CD8-positive, alpha-beta memory T cell (primary cell): ENCODE data around the gene DIAPH2. TPM values are rescaled to one million over a fixed set of nuclear protein-coding genes. Genes with fewer than 3 reads are reported as not detected.

Source experiments
- CTCF ChIA-PET: fragments of 350-600 bp; sonication (Branson Sonifier 250); formaldehyde crosslinking; loops from one replicate; lab custom pipeline; 2021; ENCODE audit warnings: antibody characterized with exemption; lab: Charles Lee
- POLR2A ChIA-PET: fragments of 350-600 bp; sonication (Branson Sonifier 250); formaldehyde crosslinking; loops from one replicate; lab custom pipeline; 2021; ENCODE audit warnings: antibody characterized with exemption; lab: Charles Lee
- DNase-seq, 5 donors: peaks; one replicate each; pipeline versions ENCODE4 v3.0.0 to v3.0.0-alpha.2; 2020 to 2022; ENCODE audit warnings: mixed read lengths in 1 of 5
- H3K27ac ChIP-seq: one replicate; pipeline ENCODE4 v1.7.0; 2013; ENCODE audit warnings: low read depth, mild to moderate bottlenecking, low read length, moderate library complexity
- H3K27me3 ChIP-seq: 2 replicates; pipeline ENCODE4 v1.7.0; 2013; ENCODE audit warnings: low read length, mild to moderate bottlenecking; ENCODE audit not compliant: insufficient read depth, poor library complexity, severe bottlenecking
- H3K36me3 ChIP-seq: 2 replicates; pipeline ENCODE4 v1.7.0; 2013; ENCODE audit warnings: mild to moderate bottlenecking, low read length, moderate library complexity; ENCODE audit not compliant: insufficient read depth
- H3K4me1 ChIP-seq: 2 replicates; pipeline ENCODE4 v1.7.0; 2013; ENCODE audit warnings: mild to moderate bottlenecking, low read length, moderate library complexity; ENCODE audit not compliant: insufficient read depth
- H3K4me3 ChIP-seq: 2 replicates; pipeline ENCODE4 v1.7.0; 2013; ENCODE audit warnings: mild to moderate bottlenecking, low read length
- H3K9me3 ChIP-seq: 2 replicates; pipeline ENCODE4 v1.7.0; 2013; ENCODE audit warnings: mild to moderate bottlenecking, low read length
- H3K27ac Mint-ChIP-seq, 8 donors: one replicate each; pipeline ENCODE4 v1.8.0; 2020 to 2021; ENCODE audit warnings: mixed read lengths in 8 of 8, mild to moderate bottlenecking in 6 of 8, inconsistent platforms in 3 of 8, moderate library complexity in 3 of 8
- H3K27me3 Mint-ChIP-seq, 2 donors: one replicate each; pipeline ENCODE4 v1.8.0; 2020 to 2021; ENCODE audit warnings: mixed read lengths in 2 of 2, mild to moderate bottlenecking in 1 of 2, moderate library complexity in 1 of 2
- H3K36me3 Mint-ChIP-seq, 3 donors: one replicate each; pipeline ENCODE4 v1.8.0; 2020 to 2021; ENCODE audit warnings: mixed read lengths in 3 of 3, inconsistent platforms in 1 of 3, mild to moderate bottlenecking in 1 of 3
- H3K4me1 Mint-ChIP-seq, 3 donors: one replicate each; pipeline ENCODE4 v1.8.0; 2020 to 2021; ENCODE audit warnings: mixed read lengths in 3 of 3, inconsistent platforms in 1 of 3, mild to moderate bottlenecking in 1 of 3
- H3K4me3 Mint-ChIP-seq, 7 donors: one replicate each; pipeline ENCODE4 v1.8.0; 2020 to 2021; ENCODE audit warnings: mixed read lengths in 7 of 7, mild to moderate bottlenecking in 6 of 7, moderate library complexity in 4 of 7, inconsistent platforms in 2 of 7
- H3K9me3 Mint-ChIP-seq, 5 donors: one replicate each; pipeline ENCODE4 v1.8.0; 2020 to 2022; ENCODE audit warnings: mixed read lengths in 5 of 5, mild to moderate bottlenecking in 3 of 5, moderate library complexity in 2 of 5, inconsistent platforms in 1 of 5
- polyA plus RNA-seq: library from polyadenylated mRNA; unstranded; fragments of 300-500 nt; fragmentation: Illumina TruSeq; gene quantifications from one replicate; pipeline ENCODE4 v1.2.3, GENCODE V29; 2021
- total RNA-seq, 2 experiments: library from RNA; stranded (reverse); gene quantifications; one replicate each; pipeline ENCODE4 v1.2.3, GENCODE V29; 2021

The DIAPH2 gene
- total and polyA plus RNA-seq, 3 experiments from 2014 or later: 5.6 to 11.5 (median 6.0) TPM

DNA sequence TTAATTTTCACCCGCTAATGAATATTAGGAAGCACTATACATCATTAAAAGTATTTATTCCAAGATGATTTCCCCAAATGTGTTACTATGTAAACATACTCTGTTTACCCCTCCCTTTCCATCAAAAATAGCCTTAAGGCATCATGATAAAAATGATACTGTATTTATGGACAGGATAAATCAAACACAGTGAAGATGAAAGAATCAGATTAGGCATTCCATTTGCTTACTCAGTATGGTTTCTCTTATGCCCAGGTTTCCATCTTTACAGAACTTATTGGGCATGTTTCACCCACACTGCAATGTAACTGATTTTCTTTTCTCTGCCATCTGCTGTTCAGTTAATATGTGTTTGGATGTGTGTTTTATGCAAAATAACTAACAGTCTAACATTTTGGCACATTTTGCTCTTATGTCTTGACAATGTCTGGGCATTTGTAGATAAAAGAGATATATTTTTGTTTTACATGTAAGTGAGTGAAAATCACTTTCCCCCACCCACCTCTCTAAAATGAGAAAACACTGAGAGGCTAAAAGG is 644.3 kb downstream of the DIAPH2 start:
- Mint-ChIP-seq H3K4me3 (no peak overlapping the region), H3K36me3 (peaks cover 0 to 4% (median 4%) of the 10 kb centered on the region in 3 donors), H3K27ac (no peak overlapping the region), H3K27me3 (no peaks in the 10 kb centered on the region), H3K9me3 (no peaks in the 10 kb centered on the region), H3K4me1 (no peaks in the 10 kb centered on the region)
- Histone ChIP-seq H3K4me3 (no peak overlapping the region), H3K4me1 (no peaks in the 10 kb centered on the region), H3K27ac (no peak overlapping the region), H3K9me3 (no peaks in the 10 kb centered on the region), H3K27me3 (no peaks in the 10 kb centered on the region), H3K36me3 (no peaks in the 10 kb centered on the region)
- ChIA-PET POLR2A (interaction anchor here (0.6 kb wide), 1 partner anchor 101 kb away, joined by 3 read pairs; no protein-coding TSS in a partner anchor), CTCF (no interaction called here)
- DNase-seq: no peak

DNA sequence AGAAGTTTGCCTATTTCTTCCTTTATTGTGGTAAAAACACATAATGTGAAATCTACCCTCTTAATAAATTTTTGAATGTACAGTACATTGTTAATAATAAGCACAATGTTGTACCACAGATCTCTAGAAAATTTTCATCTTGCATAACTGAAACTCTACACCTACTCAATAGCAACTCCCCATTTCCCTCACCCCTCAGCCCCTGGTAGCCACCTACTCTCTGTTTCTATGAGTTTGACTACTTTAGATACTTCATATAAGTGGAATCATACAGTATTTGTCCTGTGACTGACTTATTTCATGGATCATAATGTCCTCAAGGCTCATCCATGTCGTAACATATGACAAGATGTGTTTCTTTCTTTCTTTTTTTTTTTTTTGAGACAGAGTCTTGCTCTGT is 645.5 kb downstream of the DIAPH2 start:
- CTCF ChIA-PET: no interaction called here
- DNase-seq: no peak

DNA sequence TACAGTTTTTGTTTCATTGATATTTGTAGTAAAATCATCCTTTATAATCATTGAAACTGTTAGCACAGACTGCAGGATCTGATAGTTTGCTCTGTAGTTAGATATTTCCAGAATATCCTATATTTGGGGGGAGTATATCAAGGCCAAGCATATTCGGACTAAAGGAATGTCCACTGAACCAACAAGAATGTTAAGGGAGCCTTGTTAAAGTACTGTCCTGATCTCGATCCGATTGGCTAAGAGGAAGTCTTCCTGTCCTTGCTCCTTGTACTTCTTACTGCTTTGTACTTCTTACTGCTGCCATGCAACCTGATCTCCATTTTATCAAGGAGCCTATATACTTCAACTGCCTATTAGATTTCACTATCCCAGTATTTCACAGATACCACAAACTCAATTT is 648.3 kb downstream of the DIAPH2 start:
- Histone ChIP-seq H3K9me3 (no peaks in the 10 kb centered on the region), H3K27me3 (no peaks in the 10 kb centered on the region), H3K4me3 (no peak overlapping the region), H3K4me1 (no peaks in the 10 kb centered on the region), H3K36me3 (no peaks in the 10 kb centered on the region), H3K27ac (no peak overlapping the region)
- H3K27ac Mint-ChIP-seq: no peak overlapping the region
- H3K9me3 Mint-ChIP-seq: no peaks in the 10 kb centered on the region
- DNase-seq: no peak
- H3K27me3 Mint-ChIP-seq: no peaks in the 10 kb centered on the region
- no peaks in the 10 kb centered on the region for H3K4me1 Mint-ChIP-seq
- ChIA-PET CTCF (no interaction called here), POLR2A (no interaction called here)
- peaks cover 0 to 3% (median 0%) of the 10 kb centered on the region in 3 donors for H3K36me3 Mint-ChIP-seq
- no peak overlapping the region for H3K4me3 Mint-ChIP-seq

More for the DNA sequence above, 645.5 kb downstream of the DIAPH2 start:
- H3K4me3 Mint-ChIP-seq: no peak overlapping the region
- H3K4me3 ChIP-seq: no peak overlapping the region
- H3K36me3 Mint-ChIP-seq: peaks cover 0 to 5% (median 4%) of the 10 kb centered on the region in 3 donors
- H3K27me3 Mint-ChIP-seq: no peaks in the 10 kb centered on the region
- H3K27me3 ChIP-seq: no peaks in the 10 kb centered on the region
- no peak overlapping the region for H3K27ac Mint-ChIP-seq
- no peaks in the 10 kb centered on the region for H3K9me3 Mint-ChIP-seq
- H3K4me1 ChIP-seq: no peaks in the 10 kb centered on the region
- H3K36me3 ChIP-seq: no peaks in the 10 kb centered on the region
- no peak overlapping the region for H3K27ac ChIP-seq
- POLR2A ChIA-PET: no interaction called here
- H3K4me1 Mint-ChIP-seq: no peaks in the 10 kb centered on the region
- no peaks in the 10 kb centered on the region for H3K9me3 ChIP-seq

DNA sequence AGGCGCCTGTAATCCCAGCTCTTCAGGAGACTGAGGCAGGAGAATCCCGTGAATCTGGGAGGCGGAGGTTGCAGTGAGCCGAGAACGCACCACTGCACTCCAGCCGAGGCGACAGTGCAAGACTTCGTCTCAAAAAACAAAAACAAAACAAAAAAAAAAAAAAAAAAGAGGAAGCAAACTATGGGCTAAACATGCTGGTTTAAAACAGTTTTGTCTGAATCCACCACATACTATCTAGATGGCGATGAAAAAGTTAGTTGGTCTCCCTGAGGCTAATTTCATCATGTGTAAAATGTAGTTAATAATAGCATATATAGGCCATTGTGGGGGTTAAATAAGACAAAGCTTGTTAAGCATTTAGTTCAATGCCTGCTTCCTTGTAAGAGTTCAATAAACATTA is 650.2 kb downstream of the DIAPH2 start:
- H3K27me3 ChIP-seq: no peaks in the 10 kb centered on the region
- Mint-ChIP-seq H3K36me3 (peaks cover 0 to 3% (median 0%) of the 10 kb centered on the region in 3 donors), H3K4me3 (no peak overlapping the region), H3K27ac (no peak overlapping the region), H3K9me3 (no peaks in the 10 kb centered on the region), H3K27me3 (peaks cover 0 to 3% of the 10 kb centered on the region in 2 donors), H3K4me1 (no peaks in the 10 kb centered on the region)
- DNase-seq: no peak
- H3K9me3 ChIP-seq: no peaks in the 10 kb centered on the region
- no peaks in the 10 kb centered on the region for H3K4me1 ChIP-seq
- CTCF ChIA-PET: no interaction called here
- H3K36me3 ChIP-seq: no peaks in the 10 kb centered on the region
- H3K4me3 ChIP-seq: no peak overlapping the region
- no peak overlapping the region for H3K27ac ChIP-seq
- POLR2A ChIA-PET: no interaction called here

DNA sequence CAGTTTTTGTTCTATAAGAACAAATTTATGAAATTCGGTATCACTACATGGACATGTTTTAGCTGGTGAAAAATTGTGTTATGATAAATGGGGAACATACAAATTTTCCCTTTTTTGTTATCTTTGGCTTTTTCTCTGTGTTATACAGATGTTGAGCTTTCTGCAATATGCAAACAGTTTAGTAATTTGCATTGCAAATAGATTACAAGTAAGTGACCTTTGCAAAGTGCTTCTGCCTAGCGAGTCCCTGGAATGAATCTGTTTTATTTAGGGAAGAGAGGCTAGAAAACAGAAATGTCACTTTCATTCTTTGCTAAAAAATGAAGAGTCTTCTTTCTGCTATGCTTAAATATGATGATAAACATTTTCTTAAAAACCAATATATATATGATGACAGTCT is 660.1 kb downstream of the DIAPH2 start:
- ChIA-PET POLR2A (no interaction called here), CTCF (no interaction called here)
- Mint-ChIP-seq H3K4me3 (no peak overlapping the region), H3K27me3 (peaks cover 0 to 3% of the 10 kb centered on the region in 2 donors), H3K27ac (no peak overlapping the region), H3K4me1 (no peaks in the 10 kb centered on the region), H3K36me3 (peaks cover 0 to 2% (median 0%) of the 10 kb centered on the region in 3 donors), H3K9me3 (no peaks in the 10 kb centered on the region)
- H3K36me3 ChIP-seq: no peaks in the 10 kb centered on the region
- H3K27ac ChIP-seq: no peak overlapping the region
- H3K4me1 ChIP-seq: no peaks in the 10 kb centered on the region
- H3K4me3 ChIP-seq: no peak overlapping the region
- DNase-seq: no peak
- H3K9me3 ChIP-seq: no peaks in the 10 kb centered on the region
- H3K27me3 ChIP-seq: no peaks in the 10 kb centered on the region

DNA sequence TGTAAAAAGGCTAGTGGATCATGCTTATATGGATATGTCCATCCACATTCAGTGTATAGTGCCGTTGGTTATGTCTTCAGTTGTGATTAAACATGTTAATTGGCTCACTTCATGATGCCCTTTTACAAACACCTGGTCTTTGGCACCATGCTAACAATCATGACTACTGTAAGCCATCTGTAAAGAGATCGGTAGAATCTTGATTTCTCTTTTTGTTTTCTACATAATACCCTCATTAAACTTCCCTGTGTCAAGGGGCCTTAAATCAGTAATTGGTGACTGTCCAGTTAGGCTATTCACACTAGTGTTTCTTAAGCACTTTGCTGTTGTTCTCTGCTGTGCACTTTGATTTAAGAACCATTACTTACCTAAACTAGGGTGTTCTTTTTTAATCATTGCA is 674.3 kb downstream of the DIAPH2 start:
- CTCF ChIA-PET: no interaction called here
- no peaks in the 10 kb centered on the region for H3K36me3 ChIP-seq
- H3K27ac ChIP-seq: no peak overlapping the region
- no peaks in the 10 kb centered on the region for H3K4me1 Mint-ChIP-seq
- no peaks in the 10 kb centered on the region for H3K27me3 ChIP-seq
- no peaks in the 10 kb centered on the region for H3K36me3 Mint-ChIP-seq
- H3K4me3 Mint-ChIP-seq: no peak overlapping the region
- no peaks in the 10 kb centered on the region for H3K9me3 ChIP-seq
- no peak for DNase-seq
- POLR2A ChIA-PET: no interaction called here
- H3K4me3 ChIP-seq: no peak overlapping the region
- no peak overlapping the region for H3K27ac Mint-ChIP-seq
- no peaks in the 10 kb centered on the region for H3K27me3 Mint-ChIP-seq
- H3K4me1 ChIP-seq: no peaks in the 10 kb centered on the region
- H3K9me3 Mint-ChIP-seq: no peaks in the 10 kb centered on the region

DNA sequence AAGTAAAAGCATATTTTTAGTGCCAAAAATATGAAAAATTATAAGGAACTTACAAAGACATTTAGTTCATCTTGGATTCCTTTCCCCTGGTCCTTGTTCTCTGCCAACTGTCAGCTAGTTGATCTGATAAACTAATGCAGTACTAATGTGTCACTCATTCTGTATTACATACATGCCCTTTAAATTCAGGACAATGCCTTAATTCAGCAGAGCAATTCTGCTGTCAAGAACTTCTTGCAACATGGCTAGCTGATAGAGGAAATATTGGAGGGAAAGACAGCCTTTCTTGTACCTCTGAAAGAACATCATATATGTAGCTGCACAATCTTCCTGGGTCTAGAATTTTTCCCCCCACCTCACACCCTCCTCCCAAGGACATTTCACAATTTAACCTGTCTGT is 679.2 kb downstream of the DIAPH2 start:
- Mint-ChIP-seq H3K4me1 (no peaks in the 10 kb centered on the region), H3K4me3 (no peak overlapping the region), H3K27me3 (no peaks in the 10 kb centered on the region), H3K36me3 (peaks cover 0 to 1% (median 0%) of the 10 kb centered on the region in 3 donors), H3K9me3 (no peaks in the 10 kb centered on the region), H3K27ac (no peak overlapping the region)
- H3K4me1 ChIP-seq: no peaks in the 10 kb centered on the region
- ChIA-PET CTCF (no interaction called here), POLR2A (no interaction called here)
- no peaks in the 10 kb centered on the region for H3K27me3 ChIP-seq
- H3K4me3 ChIP-seq: no peak overlapping the region
- no peaks in the 10 kb centered on the region for H3K9me3 ChIP-seq
- H3K27ac ChIP-seq: no peak overlapping the region
- DNase-seq: no peak
- no peaks in the 10 kb centered on the region for H3K36me3 ChIP-seq

DNA sequence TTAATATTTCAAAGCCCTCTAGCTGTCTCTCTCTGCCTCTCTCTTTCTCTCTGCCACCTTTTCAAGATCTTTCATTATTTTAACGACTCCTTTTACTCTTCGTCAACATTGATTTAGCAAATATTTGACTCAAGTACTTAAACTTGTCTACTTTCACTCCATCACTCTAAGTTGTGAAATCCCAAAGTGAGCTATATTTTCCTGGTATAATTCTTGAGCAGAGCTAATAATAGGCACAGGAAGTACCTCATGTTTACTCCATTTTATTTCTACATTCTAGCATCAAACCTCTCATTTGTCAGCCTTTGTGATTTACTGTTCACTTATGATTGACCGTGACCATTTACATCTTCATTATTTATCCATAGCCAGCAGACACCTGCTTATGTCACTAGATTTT is 681.6 kb downstream of the DIAPH2 start:
- H3K9me3 Mint-ChIP-seq: no peaks in the 10 kb centered on the region
- peaks cover 0 to 1% (median 0%) of the 10 kb centered on the region in 3 donors for H3K36me3 Mint-ChIP-seq
- peak overlapping the region in 1 of 8 donors; percentile 65 for H3K27ac Mint-ChIP-seq
- no peak overlapping the region for H3K4me3 Mint-ChIP-seq
- H3K4me1 Mint-ChIP-seq: no peaks in the 10 kb centered on the region
- H3K4me3 ChIP-seq: no peak overlapping the region
- no peaks in the 10 kb centered on the region for H3K4me1 ChIP-seq
- H3K27me3 ChIP-seq: no peaks in the 10 kb centered on the region
- ChIA-PET POLR2A (no interaction called here), CTCF (no interaction called here)
- no peak overlapping the region for H3K27ac ChIP-seq
- no peaks in the 10 kb centered on the region for H3K36me3 ChIP-seq
- no peak for DNase-seq
- no peaks in the 10 kb centered on the region for H3K9me3 ChIP-seq
- H3K27me3 Mint-ChIP-seq: no peaks in the 10 kb centered on the region
